H1 (cell line): ENCODE data around the gene MTURN. TPM values are rescaled to one million over a fixed set of nuclear protein-coding genes. Genes with fewer than 3 reads are reported as not detected.

Experiments
- CTCF ChIA-PET: fragments of 300-600 bp; sonication (Branson Sonifier 250); formaldehyde crosslinking; loops from one replicate; lab custom pipeline; 2021; ENCODE audit not compliant: partially characterized antibody; lab: Charles Lee
- POLR2A ChIA-PET: fragments of 300-600 bp; sonication (Branson Sonifier 250); formaldehyde crosslinking; loops from one replicate; lab custom pipeline; 2021; ENCODE audit warnings: inconsistent platforms; ENCODE audit not compliant: partially characterized antibody; lab: Charles Lee
- DNase-seq, 2 experiments: peaks; one replicate each; pipeline versions ENCODE4 v3.0.0 to v3.0.0-alpha.2; 2010 to 2022; ENCODE audit warnings: low spot score in 2 of 2, low read depth in 1 of 2, mixed read lengths in 1 of 2
- FAIRE-seq: peaks from 2 replicates; lab custom pipeline; 2011; peaks lifted over from hg19 to GRCh38; lab: Jason Lieb, UNC
- H2AFZ ChIP-seq: 2 replicates; pipeline ENCODE4 v1.8.1; 2012; ENCODE audit warnings: low read length, inconsistent platforms
- H2AK5ac ChIP-seq: 2 replicates; pipeline ENCODE4 v1.6.1; 2013; ENCODE audit warnings: low read depth, low read length
- H2BK120ac ChIP-seq: replicated peaks from 2 replicates; pipeline ENCODE3; 2013; ENCODE audit warnings: low read depth, low read length, inconsistent platforms
- H2BK12ac ChIP-seq: 2 replicates; pipeline ENCODE4 v1.6.1; 2013; ENCODE audit warnings: low read depth, low read length
- H2BK15ac ChIP-seq: 2 replicates; pipeline ENCODE4 v1.6.1; 2013; ENCODE audit warnings: low read length
- H2BK20ac ChIP-seq: 2 replicates; pipeline ENCODE4 v1.6.1; 2013; ENCODE audit warnings: low read length
- H2BK5ac ChIP-seq: 2 replicates; pipeline ENCODE4 v1.6.1; 2013; ENCODE audit warnings: low read depth, low read length
- H3K14ac ChIP-seq: 2 replicates; pipeline ENCODE4 v1.6.1; 2013; ENCODE audit warnings: inconsistent platforms; ENCODE audit not compliant: insufficient read length
- H3K18ac ChIP-seq: 2 replicates; pipeline ENCODE4 v1.6.1; 2013; ENCODE audit warnings: low read length; ENCODE audit errors: extremely low read depth
- H3K23ac ChIP-seq: 2 replicates; pipeline ENCODE4 v1.6.1; 2013; ENCODE audit warnings: inconsistent platforms; ENCODE audit not compliant: insufficient read length
- H3K23me2 ChIP-seq: 2 replicates; pipeline ENCODE4 v1.6.1; 2013; ENCODE audit warnings: low read depth, low read length
- H3K27ac ChIP-seq: 2 replicates; pipeline ENCODE4 v1.6.1; 2011; ENCODE audit warnings: low read depth, low read length, inconsistent platforms
- H3K27me3 ChIP-seq, 4 experiments: replicated peaks in 1 of 4; 1 replicate in 1 of 4; 2 replicates in 3 of 4; pipeline versions ENCODE4 v1.6.1 to v1.8.1; 2011 to 2013; ENCODE audit warnings: low read length in 3 of 4, mild to moderate bottlenecking in 3 of 4, inconsistent platforms in 2 of 4, mixed read lengths in 2 of 4, moderate library complexity in 1 of 4; ENCODE audit not compliant: control insufficient read depth in 3 of 4, insufficient read depth in 3 of 4; ENCODE audit errors: extremely low read depth in 1 of 4
- H3K36me3 ChIP-seq, 4 experiments: 2 replicates each; pipeline versions ENCODE4 v1.6.1 to v1.8.1; 2011 to 2013; ENCODE audit warnings: mild to moderate bottlenecking in 4 of 4, low read length in 3 of 4, moderate library complexity in 2 of 4, control low read depth in 1 of 4, inconsistent platforms in 1 of 4; ENCODE audit not compliant: insufficient read depth in 4 of 4, control insufficient read depth in 2 of 4
- H3K4ac ChIP-seq: replicated peaks from 2 replicates; pipeline ENCODE3; 2013; ENCODE audit warnings: low read length, low read depth, mixed read lengths, inconsistent platforms; ENCODE audit not compliant: insufficient read length
- H3K4me1 ChIP-seq, 4 experiments: replicated peaks in 1 of 4; 1 replicate in 1 of 4; 2 replicates in 3 of 4; pipeline versions ENCODE4 v1.6.1 to v1.8.1; 2011 to 2013; ENCODE audit warnings: low read length in 3 of 4, inconsistent platforms in 2 of 4, mixed read lengths in 1 of 4; ENCODE audit not compliant: insufficient read depth in 4 of 4, control insufficient read depth in 3 of 4
- H3K4me2 ChIP-seq, 2 experiments: 2 replicates each; pipeline versions ENCODE4 v1.6.1 to v1.8.1; 2011 to 2013; ENCODE audit warnings: low read depth in 2 of 2, low read length in 2 of 2, control low read depth in 1 of 2, inconsistent platforms in 1 of 2, mild to moderate bottlenecking in 1 of 2; ENCODE audit not compliant: insufficient read depth in 1 of 2
- H3K4me3 ChIP-seq, 4 experiments: fragments of 200-600, 300-600 bp in 1 of 4; sonication (generic), shearing (Covaris generic), sonication (Bioruptor Twin) in 1 of 4; 2 replicates each; pipeline versions ENCODE4 v1.5.1 to v1.8.1; 2011 to 2016; ENCODE audit warnings: low read length in 4 of 4, low read depth in 3 of 4, control low read depth in 2 of 4, inconsistent platforms in 2 of 4, mild to moderate bottlenecking in 2 of 4, mixed read lengths in 1 of 4, moderate library complexity in 1 of 4; ENCODE audit not compliant: insufficient read depth in 2 of 4; ENCODE audit errors: extremely low read depth in 1 of 4
- H3K56ac ChIP-seq: replicated peaks from 2 replicates; pipeline ENCODE3; 2013; ENCODE audit warnings: low read depth, mild to moderate bottlenecking, mixed read lengths, low read length, inconsistent platforms; ENCODE audit not compliant: insufficient read length
- H3K79me1 ChIP-seq: 2 replicates; pipeline ENCODE4 v1.6.1; 2013; ENCODE audit warnings: low read depth, low read length, control low read depth
- H3K79me2 ChIP-seq, 2 experiments: 2 replicates each; pipeline versions ENCODE4 v1.6.1 to v1.8.1; 2012 to 2013; ENCODE audit warnings: low read length in 2 of 2, mild to moderate bottlenecking in 2 of 2, inconsistent platforms in 1 of 2; ENCODE audit not compliant: insufficient read depth in 2 of 2, control insufficient read depth in 1 of 2
- H3K9ac ChIP-seq, 4 experiments: replicated peaks in 1 of 4; 1 replicate in 1 of 4; 2 replicates in 3 of 4; pipeline versions ENCODE4 v1.6.1 to v1.8.1; 2011 to 2013; ENCODE audit warnings: low read depth in 3 of 4, low read length in 3 of 4, control low read depth in 2 of 4, mild to moderate bottlenecking in 2 of 4, moderate library complexity in 2 of 4, inconsistent platforms in 1 of 4; ENCODE audit errors: extremely low read depth in 1 of 4
- H3K9me3 ChIP-seq, 2 experiments: 2 replicates each; pipeline versions ENCODE4 v1.6.1 to v1.8.1; 2012 to 2013; ENCODE audit warnings: mild to moderate bottlenecking in 2 of 2, moderate library complexity in 2 of 2, control low read depth in 1 of 2, inconsistent platforms in 1 of 2, low read depth in 1 of 2, low read length in 1 of 2, mixed read lengths in 1 of 2; ENCODE audit not compliant: insufficient read depth in 2 of 2
- H4K20me1 ChIP-seq, 2 experiments: replicated peaks in 1 of 2; 2 replicates each; pipeline versions ENCODE3 to v1.8.1; 2011 to 2013; ENCODE audit warnings: inconsistent platforms in 2 of 2, low read length in 2 of 2, mild to moderate bottlenecking in 1 of 2; ENCODE audit not compliant: insufficient read depth in 2 of 2, control insufficient read depth in 1 of 2
- H4K5ac ChIP-seq: 2 replicates; pipeline ENCODE4 v1.6.1; 2013; ENCODE audit warnings: low read length, low read depth, mixed read lengths, inconsistent platforms; ENCODE audit not compliant: insufficient read length
- H4K8ac ChIP-seq: 2 replicates; pipeline ENCODE4 v1.8.0; 2013; ENCODE audit warnings: mild to moderate bottlenecking, moderate library complexity, low read length, inconsistent platforms; ENCODE audit not compliant: insufficient read depth; ENCODE audit errors: extremely low read depth
- H4K91ac ChIP-seq: replicated peaks from 2 replicates; pipeline ENCODE3; 2013; ENCODE audit warnings: low read length, mixed read lengths, inconsistent platforms; ENCODE audit not compliant: insufficient read length
- CBX5 ChIP-seq: fragments of 300-800, 300-1000 bp; sonication (generic); IDR thresholded peaks from 2 replicates; pipeline ENCODE4 v1.7.1; 2016; ENCODE audit warnings: antibody characterized with exemption, low read length, low read depth
- CTCF ChIP-seq, 3 experiments: IDR thresholded peaks; 1 replicate in 2 of 3; 2 replicates in 1 of 3; pipeline versions ENCODE4 v1.5.1 to v1.6.1; 2011; ENCODE audit warnings: low read length in 3 of 3, mild to moderate bottlenecking in 3 of 3, inconsistent platforms in 2 of 3, low read depth in 1 of 3, moderate library complexity in 1 of 3; ENCODE audit not compliant: insufficient read depth in 1 of 3; ENCODE audit errors: control extremely low read depth in 1 of 3
- EZH2 ChIP-seq: fragments of 200-600 bp; sonication (generic); IDR thresholded peaks from 2 replicates; pipeline ENCODE4 v1.7.1; 2012; ENCODE audit warnings: low read depth, mild to moderate bottlenecking, moderate library complexity, low read length, inconsistent platforms; ENCODE audit not compliant: severe bottlenecking
- NRF1 ChIP-seq: IDR thresholded peaks from 2 replicates; pipeline ENCODE4 v1.6.1; 2011; ENCODE audit warnings: mild to moderate bottlenecking, low read depth, low read length, improper control_type of control experiment
- RNF2 ChIP-seq: fragments of 200-900, 300-1000 bp; sonication (generic); IDR thresholded peaks from 2 replicates; pipeline ENCODE4 v1.7.1; 2016; ENCODE audit warnings: borderline replicate concordance, low read depth, mild to moderate bottlenecking, antibody characterized with exemption, low read length; ENCODE audit not compliant: poor library complexity, severe bottlenecking; ENCODE audit errors: missing control alignments
- SP2 ChIP-seq: IDR thresholded peaks from 2 replicates; pipeline ENCODE4 v1.6.1; 2012; ENCODE audit warnings: mild to moderate bottlenecking, low read length, inconsistent platforms
- WGBS, 2 experiments: shearing (Covaris generic) in 1 of 2; methylation state at CpG; one replicate each; pipeline versions ENCODE4 v1.1.6 to v1.1.7; 2013 to 2015; ENCODE audit warnings: low lambda C conversion rate in 2 of 2, mixed read lengths in 2 of 2, inconsistent platforms in 1 of 2, low coverage in 1 of 2, missing lambda C conversion rate in 1 of 2; ENCODE audit not compliant: insufficient replicate concordance in 2 of 2, insufficient coverage in 1 of 2, insufficient read length in 1 of 2; ENCODE audit errors: extremely low coverage in 1 of 2, missing lambda C conversion rate in 1 of 2; 5-methylcytosine and 5-hydroxymethylcytosine counted together
- polyA plus RNA-seq, 7 experiments: library from polyadenylated mRNA; depleted of rRNA in 3 of 7; stranded (reverse) in 5 of 7; unstranded in 2 of 7; fragments of >200 nt in 5 of 7; fragments of 200-250 nt in 2 of 7; gene quantifications; 1 replicate in 5 of 7; 2 replicates in 1 of 7; 4 replicates in 1 of 7; pipeline versions ENCODE4 v1.2.1 to v1.2.3, GENCODE V29; 2011 to 2013; ENCODE audit warnings: missing spikeins in 2 of 7, mixed read lengths in 2 of 7
- total RNA-seq: library from RNA; stranded (reverse); fragmentation: NEBNext Ultra II Directional; extraction: Animal tissue kit (Norgen Biotek cat#: 25700); gene quantifications from 2 replicates; pipeline ENCODE4 v1.2.1, GENCODE V29; 2021
- TF ChIP-seq, protein P1 (sequence below): IDR thresholded peaks from 2 replicates; pipeline ENCODE4 v1.6.1; 2012; ENCODE audit warnings: inconsistent platforms
- TF ChIP-seq, protein P2 (sequence below): IDR thresholded peaks from 2 replicates; pipeline ENCODE4 v1.6.1; 2011; ENCODE audit warnings: low read length, improper control_type of control experiment

Gene MTURN
- total and polyA plus RNA-seq, 2 of the 8 experiments (the other 6 are each of a cell fraction or from before 2014, with no cell fraction given): 2.6 to 5.8 TPM

- POLR2A ChIA-PET: interaction anchor here (1.4 kb wide), 1 partner anchor 12 kb away, joined by 3 read pairs; no protein-coding TSS in a partner anchor
- peaks cover 0 to 3% (median 0%) of the 10 kb centered on the region in 4 experiments; a peak in 1 of 7 replicates for H3K4me1 ChIP-seq
- no peak overlapping the region for H3K23ac ChIP-seq
- no peak overlapping the region for H3K9ac ChIP-seq
- H2BK20ac ChIP-seq: no peak overlapping the region
- no peak overlapping the region for H3K18ac ChIP-seq
- H4K20me1 ChIP-seq: no peaks in the 10 kb centered on the region
- no peaks in the 10 kb centered on the region; a peak in 1 of 8 replicates for H3K36me3 ChIP-seq
- no peaks in the 10 kb centered on the region for H3K79me2 ChIP-seq
- H3K79me1 ChIP-seq: no peaks in the 10 kb centered on the region; the same call in 1 of the 2 replicates
- H3K9me3 ChIP-seq: no peaks in the 10 kb centered on the region; a peak in 1 of 4 replicates
- no peak overlapping the region for H3K14ac ChIP-seq
- no peak overlapping the region for H3K4me2 ChIP-seq
- FAIRE-seq (no peak), DNase-seq (no peak)
- H3K27me3 ChIP-seq: no peaks in the 10 kb centered on the region
- H3K27ac ChIP-seq: no peak overlapping the region
- H2BK5ac ChIP-seq: no peak overlapping the region
- H4K5ac ChIP-seq: no peak overlapping the region
- no peak overlapping the region for H4K91ac ChIP-seq
- H2AFZ ChIP-seq: no peak overlapping the region
- H2AK5ac ChIP-seq: no peak overlapping the region
- H2BK120ac ChIP-seq: no peak overlapping the region
- WGBS, 2 experiments: 89% methylated on average over 5 of the region's 5 CpGs; no CpG with 5 or more reads in 1 of the 2 experiments
- no peak overlapping the region for H3K56ac ChIP-seq
- H3K4me3 ChIP-seq: no peak overlapping the region
- no peak overlapping the region for H2BK15ac ChIP-seq
- no peak overlapping the region for H3K4ac ChIP-seq
- H3K23me2 ChIP-seq: no peaks in the 10 kb centered on the region
- no peak overlapping the region for H2BK12ac ChIP-seq
- CTCF ChIA-PET: interaction anchor here (1.0 to 1.4 kb wide), 3 partner anchors 9 to 115 kb away, joined by 3 to 4 read pairs (median 4); no protein-coding TSS in a partner anchor
- H4K8ac ChIP-seq: no peak overlapping the region
- TF ChIP-seq NRF1 (no peak), EZH2 (no peak), SP2 (no peak), CTCF (IDR thresholded peaks at IDR 0.05; ENCODE audit: control extremely low read depth in 1 of 3, insufficient read depth in 1 of 3, low read depth in 1 of 3, low read length in 3 of 3) (no peak), RNF2 (no peak), CBX5 (no peak)
- TF ChIP-seq, protein P1, sequence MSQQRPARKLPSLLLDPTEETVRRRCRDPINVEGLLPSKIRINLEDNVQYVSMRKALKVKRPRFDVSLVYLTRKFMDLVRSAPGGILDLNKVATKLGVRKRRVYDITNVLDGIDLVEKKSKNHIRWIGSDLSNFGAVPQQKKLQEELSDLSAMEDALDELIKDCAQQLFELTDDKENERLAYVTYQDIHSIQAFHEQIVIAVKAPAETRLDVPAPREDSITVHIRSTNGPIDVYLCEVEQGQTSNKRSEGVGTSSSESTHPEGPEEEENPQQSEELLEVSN: no peak
- TF ChIP-seq, protein P2, sequence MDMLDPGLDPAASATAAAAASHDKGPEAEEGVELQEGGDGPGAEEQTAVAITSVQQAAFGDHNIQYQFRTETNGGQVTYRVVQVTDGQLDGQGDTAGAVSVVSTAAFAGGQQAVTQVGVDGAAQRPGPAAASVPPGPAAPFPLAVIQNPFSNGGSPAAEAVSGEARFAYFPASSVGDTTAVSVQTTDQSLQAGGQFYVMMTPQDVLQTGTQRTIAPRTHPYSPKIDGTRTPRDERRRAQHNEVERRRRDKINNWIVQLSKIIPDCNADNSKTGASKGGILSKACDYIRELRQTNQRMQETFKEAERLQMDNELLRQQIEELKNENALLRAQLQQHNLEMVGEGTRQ: no peak
Measured at GRCh38 chr7:30091987-30092386, 42.8 kb upstream of the MTURN start.
